ENCODE measurements around the gene ECI1. TPM values are rescaled to one million over a fixed set of nuclear protein-coding genes. Genes with fewer than 3 reads are reported as not detected.
"Not testable (repeated sequence)": the region's sequence is repeated elsewhere in the genome, so short reads cannot be mapped to it uniquely, and the experiment has no call there.

Gene ECI1
- total RNA-seq, 2 donors from 2014 or later = 53.8 to 57.6 TPM

GRCh38 chr16:2210386-2211365 lies 40.7 kb downstream of the ECI1 start, which contains the start of gene BRICD5:
TSS of gene BRICD5 (minus strand) at chr16:2210863. CDS start at chr16:2210833, 30 bp downstream.
- Mint-ChIP-seq H3K36me3 (peaks cover 22 to 36% of the 10 kb centered on the region in 2 donors), H3K9me3 (no peaks in the 10 kb centered on the region), H3K27ac (peak within 1 kb of the TSS in 1 of 2 donors; percentile 27)
- DNase-seq (ENCODE audit: low spot score in 2 of 2) = no peak
- no peak for ATAC-seq

GRCh38 chr16:2210009-2210332 lies 41.4 kb downstream of the ECI1 start:
- H3K27ac Mint-ChIP-seq = no peak overlapping the region
- peaks cover 22 to 32% of the 10 kb centered on the region in 2 donors for H3K36me3 Mint-ChIP-seq
- DNase-seq (ENCODE audit: low spot score in 2 of 2) (no peak), ATAC-seq (no peak)
- H3K9me3 Mint-ChIP-seq = no peaks in the 10 kb centered on the region

GRCh38 chr16:2209258-2210008 lies 42.0 kb downstream of the ECI1 start:
- Mint-ChIP-seq H3K27ac (no peak overlapping the region), H3K9me3 (no peaks in the 10 kb centered on the region), H3K36me3 (peaks cover 22 to 32% of the 10 kb centered on the region in 2 donors)
- ATAC-seq (no peak), DNase-seq (ENCODE audit: low spot score in 2 of 2) (no peak)

- H3K9me3 Mint-ChIP-seq = no peaks in the 10 kb centered on the region
- ATAC-seq (no peak), DNase-seq (ENCODE audit: low spot score in 2 of 2) (no peak)
- H3K27ac Mint-ChIP-seq = no peak overlapping the region
- H3K36me3 Mint-ChIP-seq = peaks cover 22 to 32% of the 10 kb centered on the region in 2 donors
Measured at GRCh38 chr16:2208772-2209171, 42.6 kb downstream of the ECI1 start.

GRCh38 chr16:2208308-2208707 lies 43.1 kb downstream of the ECI1 start:
- no peak for ATAC-seq
- no peak overlapping the region for H3K27ac Mint-ChIP-seq
- DNase-seq (ENCODE audit: low spot score in 2 of 2) = no peak
- H3K9me3 Mint-ChIP-seq = no peaks in the 10 kb centered on the region
- peaks cover 18 to 29% of the 10 kb centered on the region in 2 donors for H3K36me3 Mint-ChIP-seq

GRCh38 chr16:2207872-2208271 lies 43.5 kb downstream of the ECI1 start:
- ATAC-seq = no peak
- H3K36me3 Mint-ChIP-seq = peaks cover 15 to 24% of the 10 kb centered on the region in 2 donors
- no peaks in the 10 kb centered on the region for H3K9me3 Mint-ChIP-seq
- DNase-seq (ENCODE audit: low spot score in 2 of 2) = no peak
- peak overlapping the region in 1 of 2 donors; percentile 31 for H3K27ac Mint-ChIP-seq

GRCh38 chr16:2206780-2207433 lies 44.5 kb downstream of the ECI1 start:
- no peaks in the 10 kb centered on the region for H3K9me3 Mint-ChIP-seq
- DNase-seq (ENCODE audit: low spot score in 2 of 2) (no peak), ATAC-seq (no peak)
- H3K36me3 Mint-ChIP-seq = peaks cover 13 to 18% of the 10 kb centered on the region in 2 donors
- peak overlapping the region in 1 of 2 donors; percentile 79 for H3K27ac Mint-ChIP-seq

GRCh38 chr16:2206420-2206779 lies 45.0 kb downstream of the ECI1 start:
- Mint-ChIP-seq H3K36me3 (peaks cover 10 to 15% of the 10 kb centered on the region in 2 donors), H3K27ac (peak overlapping the region; percentile 79 to 88), H3K9me3 (no peaks in the 10 kb centered on the region)
- DNase-seq (ENCODE audit: low spot score in 2 of 2) (no peak), ATAC-seq (no peak)

- H3K36me3 Mint-ChIP-seq = peaks cover 10 to 15% of the 10 kb centered on the region in 2 donors
- H3K27ac Mint-ChIP-seq = peak overlapping the region in 1 of 2 donors; percentile 79
- H3K9me3 Mint-ChIP-seq = no peaks in the 10 kb centered on the region
- ATAC-seq = no peak
- no peak for DNase-seq (ENCODE audit: low spot score in 2 of 2)
Measured at GRCh38 chr16:2205967-2206313, 45.4 kb downstream of the ECI1 start.

- ATAC-seq (peak; percentile 79 to 84), DNase-seq (ENCODE audit: low spot score in 2 of 2) (peak; percentile 90 to 93)
- Mint-ChIP-seq H3K9me3 (no peaks in the 10 kb centered on the region), H3K36me3 (peaks cover 10 to 15% of the 10 kb centered on the region in 2 donors), H3K27ac (peak within 1 kb of the TSS; percentile 79 to 88)
Measured at GRCh38 chr16:2205104-2205966, 46.1 kb downstream of the ECI1 start, which contains the start of gene MLST8. TSS of gene MLST8 (plus strand) at chr16:2205454. CDS start at chr16:2206086, 632 bp downstream.

GRCh38 chr16:2204416-2205103 lies 46.8 kb downstream of the ECI1 start:
- Mint-ChIP-seq H3K9me3 (no peaks in the 10 kb centered on the region), H3K36me3 (peaks cover 10 to 15% of the 10 kb centered on the region in 2 donors), H3K27ac (peak overlapping the region; percentile 25 to 79)
- DNase-seq (ENCODE audit: low spot score in 2 of 2) (no peak), ATAC-seq (peak; percentile 0 to 4)

- ATAC-seq; H3K9me3 Mint-ChIP-seq; DNase-seq (ENCODE audit: low spot score in 2 of 2); H3K27ac Mint-ChIP-seq: not testable (repeated sequence)
- H3K36me3 Mint-ChIP-seq = peaks cover 10 to 15% of the 10 kb centered on the region in 2 donors
Measured at GRCh38 chr16:2203119-2203688, 48.2 kb downstream of the ECI1 start.

- ATAC-seq = no peak
- H3K9me3 Mint-ChIP-seq = no peaks in the 10 kb centered on the region
- H3K27ac Mint-ChIP-seq = no peak overlapping the region
- DNase-seq (ENCODE audit: low spot score in 2 of 2) = no peak
- no peaks in the 10 kb centered on the region for H3K36me3 Mint-ChIP-seq
Measured at GRCh38 chr16:2200313-2200712, 51.1 kb downstream of the ECI1 start.

- no peak overlapping the region for H3K27ac Mint-ChIP-seq
- no peaks in the 10 kb centered on the region for H3K36me3 Mint-ChIP-seq
- H3K9me3 Mint-ChIP-seq = no peaks in the 10 kb centered on the region
- ATAC-seq (no peak), DNase-seq (ENCODE audit: low spot score in 2 of 2) (no peak)
Measured at GRCh38 chr16:2199621-2200139, 51.7 kb downstream of the ECI1 start.

GRCh38 chr16:2199095-2199494 lies 52.3 kb downstream of the ECI1 start:
- DNase-seq (ENCODE audit: low spot score in 2 of 2) (no peak), ATAC-seq (no peak)
- H3K36me3 Mint-ChIP-seq = no peaks in the 10 kb centered on the region
- no peaks in the 10 kb centered on the region for H3K9me3 Mint-ChIP-seq
- H3K27ac Mint-ChIP-seq = no peak overlapping the region

All from activated naive CD4-positive, alpha-beta T cell treated with anti-CD3 and anti-CD28 coated beads, Interleukin-2, amount 50 U/mL, for 72 hours (primary cell).